ENCODE measurements around the gene RAB11FIP4. TPM values are rescaled to one million over a fixed set of nuclear protein-coding genes. Genes with fewer than 3 reads are reported as not detected.

RAB11FIP4 gene
- total RNA-seq, 1 experiment from 2014 or later = 54.9 TPM

DNA sequence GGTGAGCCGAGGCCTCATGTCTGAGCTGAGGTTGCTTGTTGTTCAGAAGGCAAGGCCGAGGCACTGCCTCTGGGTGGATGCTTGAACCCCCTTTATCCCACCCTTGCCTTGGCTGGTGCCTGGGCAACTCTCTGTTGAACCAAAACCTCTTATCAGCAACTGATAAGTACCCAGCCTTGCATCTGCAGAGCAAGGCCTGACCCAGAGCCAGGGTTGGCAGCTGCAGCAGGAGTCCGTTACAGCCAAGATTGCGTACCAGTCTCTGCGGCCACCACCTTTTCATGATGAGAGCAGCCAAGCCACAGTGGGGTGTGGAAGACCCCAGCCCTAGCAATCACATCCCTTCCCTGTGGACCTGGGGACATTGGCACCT, 118.3 kb downstream of the RAB11FIP4 start:
- POLR2A ChIA-PET = interaction anchor here (1.4 kb wide), 2 partner anchors 20 to 22 kb away, joined by 3 to 4 read pairs; no protein-coding TSS in a partner anchor
- no peak overlapping the region for H3K27ac Mint-ChIP-seq
- peaks cover 14% of the 10 kb centered on the region for H3K4me1 Mint-ChIP-seq

DNA sequence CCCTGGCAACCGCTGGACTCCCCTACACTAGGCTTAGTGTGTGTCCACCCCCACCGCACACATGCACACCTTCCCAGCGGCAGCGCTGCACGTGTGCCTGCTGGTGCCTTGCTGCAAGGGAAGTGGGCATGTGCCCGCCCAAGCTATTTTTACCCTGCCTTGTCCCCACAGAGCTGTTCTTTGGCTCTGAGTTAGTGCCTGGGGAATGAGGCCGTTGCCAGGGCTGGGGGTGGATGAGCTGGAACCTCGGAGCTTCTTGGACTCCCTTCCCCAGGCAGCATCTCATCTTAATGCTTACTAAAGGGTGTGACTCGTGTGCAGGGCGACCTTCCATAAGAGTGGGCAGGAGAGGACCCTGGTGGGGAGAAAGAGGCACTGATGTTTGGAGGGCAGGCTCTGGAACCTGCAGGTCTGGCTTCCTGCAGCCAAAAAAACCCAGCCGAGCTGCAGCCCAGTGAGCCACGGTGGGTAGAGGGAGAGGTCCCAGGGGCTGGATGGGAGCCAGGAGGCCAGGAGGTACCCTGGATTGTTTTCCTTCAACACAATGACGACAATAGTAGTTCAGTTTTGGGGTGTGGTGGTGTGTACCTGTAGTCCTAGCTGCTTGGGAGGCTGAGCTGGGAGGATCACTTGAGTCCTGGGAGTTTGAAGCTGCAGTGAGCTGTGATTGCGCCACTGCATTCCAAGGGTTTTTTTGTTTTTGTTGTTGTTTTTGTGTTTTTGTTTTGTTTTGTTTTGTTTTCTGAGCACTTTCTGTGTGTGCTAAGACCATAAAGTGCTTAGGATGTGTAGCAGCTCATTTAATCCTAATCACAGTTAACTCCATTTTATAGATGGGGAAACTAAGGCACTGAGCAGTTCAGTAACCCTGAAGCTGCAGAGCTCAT, 119.1 kb downstream of the RAB11FIP4 start:
- peaks cover 10% of the 10 kb centered on the region for H3K4me1 Mint-ChIP-seq
- H3K27ac Mint-ChIP-seq = peak overlapping the region; percentile 49; the same call in 1 of the 2 replicates
- H3K4me3 Mint-ChIP-seq = no peak overlapping the region
- TF ChIP-seq ZNF317 (CRISPR knock-in tag; IDR thresholded peaks at IDR 0.05; ENCODE audit: borderline replicate concordance, low read depth) (no peak), ATF1 (CRISPR knock-in tag; IDR thresholded peaks at IDR 0.05) (no peak), ZNF138 (CRISPR knock-in tag; conservative IDR thresholded peaks at IDR 0.05) (no peak), FOXP1 (CRISPR knock-in tag; IDR thresholded peaks at IDR 0.05; ENCODE audit: borderline replicate concordance) (no peak), GRHL2 (CRISPR knock-in tag; IDR thresholded peaks at IDR 0.05; ENCODE audit: insufficient replicate concordance, severe bottlenecking) (no peak)
- TF ChIP-seq, protein P1, sequence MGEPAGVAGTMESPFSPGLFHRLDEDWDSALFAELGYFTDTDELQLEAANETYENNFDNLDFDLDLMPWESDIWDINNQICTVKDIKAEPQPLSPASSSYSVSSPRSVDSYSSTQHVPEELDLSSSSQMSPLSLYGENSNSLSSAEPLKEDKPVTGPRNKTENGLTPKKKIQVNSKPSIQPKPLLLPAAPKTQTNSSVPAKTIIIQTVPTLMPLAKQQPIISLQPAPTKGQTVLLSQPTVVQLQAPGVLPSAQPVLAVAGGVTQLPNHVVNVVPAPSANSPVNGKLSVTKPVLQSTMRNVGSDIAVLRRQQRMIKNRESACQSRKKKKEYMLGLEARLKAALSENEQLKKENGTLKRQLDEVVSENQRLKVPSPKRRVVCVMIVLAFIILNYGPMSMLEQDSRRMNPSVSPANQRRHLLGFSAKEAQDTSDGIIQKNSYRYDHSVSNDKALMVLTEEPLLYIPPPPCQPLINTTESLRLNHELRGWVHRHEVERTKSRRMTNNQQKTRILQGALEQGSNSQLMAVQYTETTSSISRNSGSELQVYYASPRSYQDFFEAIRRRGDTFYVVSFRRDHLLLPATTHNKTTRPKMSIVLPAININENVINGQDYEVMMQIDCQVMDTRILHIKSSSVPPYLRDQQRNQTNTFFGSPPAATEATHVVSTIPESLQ (CRISPR knock-in tag; IDR thresholded peaks at IDR 0.05) = no peak
- TF ChIP-seq, protein P2, sequence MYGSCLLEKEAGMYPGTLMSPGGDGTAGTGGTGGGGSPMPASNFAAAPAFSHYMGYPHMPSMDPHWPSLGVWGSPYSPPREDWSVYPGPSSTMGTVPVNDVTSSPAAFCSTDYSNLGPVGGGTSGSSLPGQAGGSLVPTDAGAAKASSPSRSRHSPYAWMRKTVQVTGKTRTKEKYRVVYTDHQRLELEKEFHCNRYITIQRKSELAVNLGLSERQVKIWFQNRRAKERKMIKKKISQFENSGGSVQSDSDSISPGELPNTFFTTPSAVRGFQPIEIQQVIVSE (CRISPR knock-in tag; IDR thresholded peaks at IDR 0.05; ENCODE audit: borderline replicate concordance) = no peak
- no peaks in the 10 kb centered on the region for H3K27me3 Mint-ChIP-seq (ENCODE audit: low read depth)
- H3K9me3 Mint-ChIP-seq = no peaks in the 10 kb centered on the region
- no peak for ATAC-seq
- no peaks in the 10 kb centered on the region for H3K36me3 Mint-ChIP-seq
- DNase-seq (ENCODE audit: low spot score) = no peak
- ChIA-PET POLR2A (interaction anchor here (1.4 kb wide), 2 partner anchors 21 to 23 kb away, joined by 3 to 4 read pairs; no protein-coding TSS in a partner anchor), CTCF (interaction anchor here (0.5 to 3.2 kb wide), 10 partner anchors 7 to 332 kb away, joined by 3 to 13 read pairs (median 4); no protein-coding TSS in a partner anchor)

More for the DNA sequence above, 118.3 kb downstream of the RAB11FIP4 start:
- CTCF ChIA-PET = interaction anchor here (0.5 to 3.2 kb wide), 7 partner anchors 8 to 121 kb away, joined by 3 to 13 read pairs (median 4); no protein-coding TSS in a partner anchor
- no peak for ATAC-seq
- no peaks in the 10 kb centered on the region for H3K9me3 Mint-ChIP-seq
- H3K4me3 Mint-ChIP-seq = no peak overlapping the region
- no peaks in the 10 kb centered on the region for H3K36me3 Mint-ChIP-seq
- TF ChIP-seq GABPB1 (CRISPR knock-in tag; IDR thresholded peaks at IDR 0.05) = no peak
- TF ChIP-seq ZBTB21 (CRISPR knock-in tag; IDR thresholded peaks at IDR 0.05; ENCODE audit: borderline replicate concordance) = no peak
- TF ChIP-seq, protein P3, sequence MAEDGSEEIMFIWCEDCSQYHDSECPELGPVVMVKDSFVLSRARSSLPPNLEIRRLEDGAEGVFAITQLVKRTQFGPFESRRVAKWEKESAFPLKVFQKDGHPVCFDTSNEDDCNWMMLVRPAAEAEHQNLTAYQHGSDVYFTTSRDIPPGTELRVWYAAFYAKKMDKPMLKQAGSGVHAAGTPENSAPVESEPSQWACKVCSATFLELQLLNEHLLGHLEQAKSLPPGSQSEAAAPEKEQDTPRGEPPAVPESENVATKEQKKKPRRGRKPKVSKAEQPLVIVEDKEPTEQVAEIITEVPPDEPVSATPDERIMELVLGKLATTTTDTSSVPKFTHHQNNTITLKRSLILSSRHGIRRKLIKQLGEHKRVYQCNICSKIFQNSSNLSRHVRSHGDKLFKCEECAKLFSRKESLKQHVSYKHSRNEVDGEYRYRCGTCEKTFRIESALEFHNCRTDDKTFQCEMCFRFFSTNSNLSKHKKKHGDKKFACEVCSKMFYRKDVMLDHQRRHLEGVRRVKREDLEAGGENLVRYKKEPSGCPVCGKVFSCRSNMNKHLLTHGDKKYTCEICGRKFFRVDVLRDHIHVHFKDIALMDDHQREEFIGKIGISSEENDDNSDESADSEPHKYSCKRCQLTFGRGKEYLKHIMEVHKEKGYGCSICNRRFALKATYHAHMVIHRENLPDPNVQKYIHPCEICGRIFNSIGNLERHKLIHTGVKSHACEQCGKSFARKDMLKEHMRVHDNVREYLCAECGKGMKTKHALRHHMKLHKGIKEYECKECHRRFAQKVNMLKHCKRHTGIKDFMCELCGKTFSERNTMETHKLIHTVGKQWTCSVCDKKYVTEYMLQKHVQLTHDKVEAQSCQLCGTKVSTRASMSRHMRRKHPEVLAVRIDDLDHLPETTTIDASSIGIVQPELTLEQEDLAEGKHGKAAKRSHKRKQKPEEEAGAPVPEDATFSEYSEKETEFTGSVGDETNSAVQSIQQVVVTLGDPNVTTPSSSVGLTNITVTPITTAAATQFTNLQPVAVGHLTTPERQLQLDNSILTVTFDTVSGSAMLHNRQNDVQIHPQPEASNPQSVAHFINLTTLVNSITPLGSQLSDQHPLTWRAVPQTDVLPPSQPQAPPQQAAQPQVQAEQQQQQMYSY (CRISPR knock-in tag; IDR thresholded peaks at IDR 0.05) = no peak
- TF ChIP-seq, protein P4, sequence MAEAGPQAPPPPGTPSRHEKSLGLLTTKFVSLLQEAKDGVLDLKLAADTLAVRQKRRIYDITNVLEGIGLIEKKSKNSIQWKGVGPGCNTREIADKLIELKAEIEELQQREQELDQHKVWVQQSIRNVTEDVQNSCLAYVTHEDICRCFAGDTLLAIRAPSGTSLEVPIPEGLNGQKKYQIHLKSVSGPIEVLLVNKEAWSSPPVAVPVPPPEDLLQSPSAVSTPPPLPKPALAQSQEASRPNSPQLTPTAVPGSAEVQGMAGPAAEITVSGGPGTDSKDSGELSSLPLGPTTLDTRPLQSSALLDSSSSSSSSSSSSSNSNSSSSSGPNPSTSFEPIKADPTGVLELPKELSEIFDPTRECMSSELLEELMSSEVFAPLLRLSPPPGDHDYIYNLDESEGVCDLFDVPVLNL (CRISPR knock-in tag; IDR thresholded peaks at IDR 0.05; ENCODE audit: borderline replicate concordance, low read depth) = no peak
- no peak for TF ChIP-seq ZNF671 (CRISPR knock-in tag; IDR thresholded peaks at IDR 0.05)
- no peak for TF ChIP-seq FOXJ3 (CRISPR knock-in tag; IDR thresholded peaks at IDR 0.05; ENCODE audit: borderline replicate concordance)
- TF ChIP-seq, protein P5, sequence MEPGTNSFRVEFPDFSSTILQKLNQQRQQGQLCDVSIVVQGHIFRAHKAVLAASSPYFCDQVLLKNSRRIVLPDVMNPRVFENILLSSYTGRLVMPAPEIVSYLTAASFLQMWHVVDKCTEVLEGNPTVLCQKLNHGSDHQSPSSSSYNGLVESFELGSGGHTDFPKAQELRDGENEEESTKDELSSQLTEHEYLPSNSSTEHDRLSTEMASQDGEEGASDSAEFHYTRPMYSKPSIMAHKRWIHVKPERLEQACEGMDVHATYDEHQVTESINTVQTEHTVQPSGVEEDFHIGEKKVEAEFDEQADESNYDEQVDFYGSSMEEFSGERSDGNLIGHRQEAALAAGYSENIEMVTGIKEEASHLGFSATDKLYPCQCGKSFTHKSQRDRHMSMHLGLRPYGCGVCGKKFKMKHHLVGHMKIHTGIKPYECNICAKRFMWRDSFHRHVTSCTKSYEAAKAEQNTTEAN (CRISPR knock-in tag; IDR thresholded peaks at IDR 0.05) = no peak
- TF ChIP-seq PRRX2 (CRISPR knock-in tag; IDR thresholded peaks at IDR 0.05) = no peak
- TF ChIP-seq KAT7 (CRISPR knock-in tag; IDR thresholded peaks at IDR 0.05; ENCODE audit: borderline replicate concordance) = no peak
- TF ChIP-seq GRHL2 (CRISPR knock-in tag; IDR thresholded peaks at IDR 0.05; ENCODE audit: insufficient replicate concordance, severe bottlenecking) = no peak
- TF ChIP-seq, protein P6, sequence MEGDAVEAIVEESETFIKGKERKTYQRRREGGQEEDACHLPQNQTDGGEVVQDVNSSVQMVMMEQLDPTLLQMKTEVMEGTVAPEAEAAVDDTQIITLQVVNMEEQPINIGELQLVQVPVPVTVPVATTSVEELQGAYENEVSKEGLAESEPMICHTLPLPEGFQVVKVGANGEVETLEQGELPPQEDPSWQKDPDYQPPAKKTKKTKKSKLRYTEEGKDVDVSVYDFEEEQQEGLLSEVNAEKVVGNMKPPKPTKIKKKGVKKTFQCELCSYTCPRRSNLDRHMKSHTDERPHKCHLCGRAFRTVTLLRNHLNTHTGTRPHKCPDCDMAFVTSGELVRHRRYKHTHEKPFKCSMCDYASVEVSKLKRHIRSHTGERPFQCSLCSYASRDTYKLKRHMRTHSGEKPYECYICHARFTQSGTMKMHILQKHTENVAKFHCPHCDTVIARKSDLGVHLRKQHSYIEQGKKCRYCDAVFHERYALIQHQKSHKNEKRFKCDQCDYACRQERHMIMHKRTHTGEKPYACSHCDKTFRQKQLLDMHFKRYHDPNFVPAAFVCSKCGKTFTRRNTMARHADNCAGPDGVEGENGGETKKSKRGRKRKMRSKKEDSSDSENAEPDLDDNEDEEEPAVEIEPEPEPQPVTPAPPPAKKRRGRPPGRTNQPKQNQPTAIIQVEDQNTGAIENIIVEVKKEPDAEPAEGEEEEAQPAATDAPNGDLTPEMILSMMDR (IDR thresholded peaks at IDR 0.05) = no peak
- no peak for TF ChIP-seq NFYB (CRISPR knock-in tag; conservative IDR thresholded peaks at IDR 0.05; ENCODE audit: low read depth)
- no peak for TF ChIP-seq MYBL2 (CRISPR knock-in tag; IDR thresholded peaks at IDR 0.05)
- no peak for TF ChIP-seq JUN (CRISPR knock-in tag; IDR thresholded peaks at IDR 0.05)
- no peaks in the 10 kb centered on the region for H3K27me3 Mint-ChIP-seq (ENCODE audit: low read depth)
- DNase-seq (ENCODE audit: low spot score) = no peak

All from WTC11 (cell line).